Stimulated activated naive CD8-positive, alpha-beta T cell treated with anti-CD3 and anti-CD28 coated beads, Interleukin-15, amount 100 ng/mL, for 72 hours (primary cell): Measurements from ENCODE around the gene DDR1.
"Not testable (repeated sequence)": the region's sequence is repeated elsewhere in the genome, so short reads cannot be mapped to it uniquely, and the experiment has no call there.

ENCODE experiments used
- ATAC-seq: fragments of 150-1000 bp; cut with Tn5 transposase; 2 replicates; pipeline ENCODE4 v1.10.0; 2021; ENCODE audit warnings: mild to moderate bottlenecking, moderate library complexity
- DNase-seq, 2 donors: peaks; one replicate each; pipeline ENCODE4 v3.0.0; 2021 to 2022
- H3K27ac Mint-ChIP-seq, 2 donors: one replicate each; pipeline ENCODE4 v1.8.0; 2022; ENCODE audit warnings: mild to moderate bottlenecking in 2 of 2, mixed read lengths in 2 of 2, moderate library complexity in 2 of 2
- H3K27me3 Mint-ChIP-seq: one replicate; pipeline ENCODE4 v1.8.0; 2022; ENCODE audit warnings: mixed read lengths
- H3K4me1 Mint-ChIP-seq: one replicate; pipeline ENCODE4 v1.8.0; 2022; ENCODE audit warnings: mild to moderate bottlenecking, mixed read lengths
- H3K4me3 Mint-ChIP-seq, 2 donors: one replicate each; pipeline ENCODE4 v1.8.0; 2022; ENCODE audit warnings: mild to moderate bottlenecking in 2 of 2, mixed read lengths in 2 of 2, moderate library complexity in 1 of 2
- H3K9me3 Mint-ChIP-seq, 2 donors: one replicate each; pipeline ENCODE4 v1.8.0; 2022; ENCODE audit warnings: mixed read lengths in 2 of 2

DDR1 gene

DNA sequence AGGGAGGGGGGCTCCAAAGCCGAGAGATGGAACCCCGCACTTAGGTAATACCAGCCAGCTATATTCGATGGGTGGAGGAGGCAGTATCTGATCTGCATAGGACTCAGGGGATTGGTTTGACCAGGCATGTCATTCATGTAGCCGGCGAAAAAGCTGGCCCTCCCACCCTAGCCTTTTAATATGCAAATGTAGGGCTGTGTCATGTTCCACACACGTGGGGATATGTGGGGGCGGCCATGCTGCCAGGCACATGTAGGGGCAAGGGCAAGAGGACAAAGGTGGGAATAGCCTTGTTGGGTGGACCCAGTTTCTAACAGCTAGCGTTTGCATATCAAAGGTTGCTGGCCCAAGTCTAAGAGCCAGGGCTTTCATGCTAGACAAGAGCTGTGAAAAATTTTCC, 39.1 kb upstream of the DDR1 start:
- ATAC-seq: no peak
- Mint-ChIP-seq H3K27ac (no peak overlapping the region), H3K27me3 (no peaks in the 10 kb centered on the region), H3K9me3 (peaks cover 1 to 2% of the 10 kb centered on the region in 2 donors), H3K4me1 (peaks cover 36% of the 10 kb centered on the region), H3K4me3 (no peak overlapping the region)
- DNase-seq: no peak

DNA sequence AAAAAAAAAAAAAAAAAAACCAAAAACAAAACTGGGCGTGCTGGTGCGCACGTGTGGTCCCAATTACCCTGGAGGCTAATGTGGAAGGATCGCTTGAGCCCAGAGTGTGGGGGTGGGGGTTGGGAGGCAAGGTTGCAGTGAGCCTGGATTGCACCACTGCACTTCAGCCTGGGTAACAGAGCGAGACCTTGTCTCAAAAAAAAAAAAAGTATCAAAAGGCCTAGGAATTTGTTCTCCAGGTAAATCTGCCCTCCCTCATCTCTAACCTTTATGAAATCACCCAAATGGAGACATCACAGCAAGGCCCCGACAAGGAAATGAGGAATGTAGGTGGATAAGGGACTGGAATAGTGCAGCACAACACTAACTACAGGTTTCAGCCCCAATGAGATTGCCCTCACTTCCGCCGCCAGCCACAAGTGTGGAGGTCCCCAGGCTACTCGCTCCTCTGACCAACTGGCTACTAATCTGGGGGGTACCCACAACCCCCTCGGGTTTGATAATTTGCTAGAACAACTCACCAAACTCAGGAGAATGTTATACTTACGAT, 36.8 kb upstream of the DDR1 start:
- DNase-seq: no peak
- peaks cover 29% of the 10 kb centered on the region for H3K4me1 Mint-ChIP-seq
- no peak for ATAC-seq
- H3K27me3 Mint-ChIP-seq: no peaks in the 10 kb centered on the region
- H3K4me3 Mint-ChIP-seq: no peak overlapping the region
- H3K27ac Mint-ChIP-seq: no peak overlapping the region
- H3K9me3 Mint-ChIP-seq: peaks cover 11 to 26% of the 10 kb centered on the region in 2 donors

DNA sequence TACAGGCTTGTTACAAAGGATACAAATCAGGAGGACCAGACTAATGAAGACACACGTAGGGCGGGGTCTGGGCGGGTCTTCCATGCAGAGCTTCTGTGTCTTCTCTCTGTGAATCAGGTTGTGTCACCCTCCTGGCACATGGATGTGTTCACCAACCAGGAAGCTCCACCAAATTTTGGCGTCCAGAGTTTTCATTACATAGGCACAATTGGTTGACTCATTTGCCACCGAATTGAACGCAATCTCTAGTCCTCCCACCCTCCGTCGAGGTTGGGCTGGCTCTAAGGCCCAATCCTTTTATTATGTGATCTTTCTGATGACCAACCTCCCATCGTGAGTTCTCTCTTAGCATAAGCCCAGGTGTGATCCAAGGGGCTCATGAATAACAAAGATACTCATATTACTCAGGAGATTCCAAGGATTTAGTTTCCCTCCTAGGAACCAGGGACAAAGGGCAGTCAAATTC, 36.3 kb upstream of the DDR1 start:
- Mint-ChIP-seq H3K9me3 (peaks cover 11 to 31% of the 10 kb centered on the region in 2 donors), H3K4me3 (no peak overlapping the region), H3K27ac (no peak overlapping the region), H3K27me3 (no peaks in the 10 kb centered on the region), H3K4me1 (peaks cover 25% of the 10 kb centered on the region)
- DNase-seq (no peak), ATAC-seq (no peak)

DNA sequence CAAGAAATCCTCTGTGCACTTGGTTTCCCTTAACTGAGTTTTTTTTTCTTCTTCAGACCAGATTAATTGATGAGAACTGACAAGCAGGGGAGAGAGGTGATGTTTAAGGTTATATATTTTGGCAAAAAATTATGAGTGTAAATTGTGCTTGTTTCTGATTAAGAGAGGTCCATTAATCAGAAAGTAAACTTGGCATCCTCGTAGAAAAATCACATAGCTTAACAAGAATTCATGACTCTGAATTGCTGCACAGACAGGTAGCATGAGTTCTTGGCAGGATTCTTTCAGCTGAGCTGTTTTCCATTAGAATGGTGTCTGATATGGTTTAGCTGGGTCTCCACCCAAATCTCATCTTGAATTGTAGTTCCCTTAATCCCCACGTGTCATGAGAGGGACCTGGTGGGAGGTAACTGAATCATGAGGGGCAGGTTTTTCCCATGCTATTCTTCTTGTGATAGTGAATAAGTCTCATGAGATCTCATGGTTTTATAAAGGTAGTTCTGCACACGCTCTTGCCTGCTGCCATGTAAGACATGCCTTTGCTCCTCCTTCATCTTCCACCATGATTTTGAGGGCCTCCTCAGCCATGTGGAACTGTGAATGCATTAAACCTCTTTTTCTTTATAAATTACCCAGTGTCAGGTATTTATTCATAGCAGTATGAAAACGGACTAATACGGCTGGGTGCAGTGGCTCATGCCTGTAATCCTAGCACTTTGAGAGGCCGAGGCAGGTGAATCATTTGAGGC, 34.2 kb upstream of the DDR1 start:
- peaks cover 6% of the 10 kb centered on the region for H3K4me1 Mint-ChIP-seq
- ATAC-seq: no peak
- no peak overlapping the region for H3K27ac Mint-ChIP-seq
- H3K9me3 Mint-ChIP-seq: peaks cover 11 to 31% of the 10 kb centered on the region in 2 donors
- no peaks in the 10 kb centered on the region for H3K27me3 Mint-ChIP-seq
- DNase-seq: no peak
- H3K4me3 Mint-ChIP-seq: no peak overlapping the region

DNA sequence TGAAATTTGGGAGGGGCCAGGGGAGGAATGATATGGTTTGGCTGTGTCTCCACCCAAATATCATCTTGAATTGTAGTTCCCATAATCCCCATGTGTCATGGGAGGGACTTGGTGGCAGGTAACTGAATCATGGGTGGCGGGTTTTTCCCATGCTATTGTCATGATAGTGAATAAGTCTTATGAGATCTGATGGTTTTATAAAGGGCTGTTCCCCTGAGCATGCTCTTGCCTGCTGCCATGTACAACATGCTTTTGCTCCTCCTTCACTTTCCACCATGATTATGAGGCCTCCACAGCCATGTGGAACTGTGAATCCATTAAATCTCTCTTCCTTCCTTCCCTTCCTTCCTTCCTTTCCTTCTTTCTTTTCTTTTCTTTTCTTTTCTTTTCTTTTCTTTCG, 31.9 kb upstream of the DDR1 start:
- not testable (repeated sequence) for H3K4me1 Mint-ChIP-seq, ATAC-seq, DNase-seq, H3K4me3 Mint-ChIP-seq, H3K27me3 Mint-ChIP-seq, H3K27ac Mint-ChIP-seq
- H3K9me3 Mint-ChIP-seq: peaks cover 11 to 31% of the 10 kb centered on the region in 2 donors

DNA sequence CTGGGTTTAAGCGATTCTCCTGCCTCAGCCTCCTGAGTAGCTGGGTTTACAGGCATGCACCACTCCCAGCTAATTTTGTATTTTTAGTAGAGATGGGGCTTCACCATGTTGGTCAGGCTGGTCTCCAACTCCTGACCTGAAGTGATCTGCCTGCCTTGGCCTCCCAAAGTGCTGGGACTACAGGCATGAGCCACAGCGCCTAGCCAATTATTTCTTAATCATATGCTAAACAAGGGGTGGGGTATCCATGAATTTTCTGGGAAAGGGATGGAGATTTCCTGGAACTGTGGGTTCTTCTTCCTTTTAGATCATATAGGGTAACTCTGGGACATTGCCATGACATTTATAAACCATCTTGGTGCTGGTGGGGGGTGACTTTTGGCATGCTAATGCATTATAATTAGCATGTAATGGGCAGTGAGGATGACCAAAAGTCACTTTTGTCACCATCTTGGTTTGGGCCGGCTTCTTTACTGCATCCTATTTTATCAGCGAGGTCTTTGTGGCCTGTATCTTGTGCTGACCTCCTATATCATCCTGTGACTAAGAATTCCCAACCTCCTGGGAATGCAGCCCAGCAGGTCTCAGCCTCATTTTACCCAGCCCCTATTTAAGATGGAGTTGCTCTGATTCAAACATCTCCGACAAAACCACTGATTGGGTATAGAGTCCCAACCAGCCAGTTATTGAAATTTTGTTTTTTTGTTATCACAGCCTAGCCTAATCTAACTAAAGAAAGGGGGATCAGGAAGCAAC, 29.9 kb upstream of the DDR1 start:
- peaks cover 6% of the 10 kb centered on the region for H3K4me1 Mint-ChIP-seq
- no peaks in the 10 kb centered on the region for H3K27me3 Mint-ChIP-seq
- no peak overlapping the region for H3K27ac Mint-ChIP-seq
- DNase-seq (no peak), ATAC-seq (no peak)
- no peak overlapping the region for H3K4me3 Mint-ChIP-seq
- peaks cover 19 to 43% of the 10 kb centered on the region in 2 donors for H3K9me3 Mint-ChIP-seq

DNA sequence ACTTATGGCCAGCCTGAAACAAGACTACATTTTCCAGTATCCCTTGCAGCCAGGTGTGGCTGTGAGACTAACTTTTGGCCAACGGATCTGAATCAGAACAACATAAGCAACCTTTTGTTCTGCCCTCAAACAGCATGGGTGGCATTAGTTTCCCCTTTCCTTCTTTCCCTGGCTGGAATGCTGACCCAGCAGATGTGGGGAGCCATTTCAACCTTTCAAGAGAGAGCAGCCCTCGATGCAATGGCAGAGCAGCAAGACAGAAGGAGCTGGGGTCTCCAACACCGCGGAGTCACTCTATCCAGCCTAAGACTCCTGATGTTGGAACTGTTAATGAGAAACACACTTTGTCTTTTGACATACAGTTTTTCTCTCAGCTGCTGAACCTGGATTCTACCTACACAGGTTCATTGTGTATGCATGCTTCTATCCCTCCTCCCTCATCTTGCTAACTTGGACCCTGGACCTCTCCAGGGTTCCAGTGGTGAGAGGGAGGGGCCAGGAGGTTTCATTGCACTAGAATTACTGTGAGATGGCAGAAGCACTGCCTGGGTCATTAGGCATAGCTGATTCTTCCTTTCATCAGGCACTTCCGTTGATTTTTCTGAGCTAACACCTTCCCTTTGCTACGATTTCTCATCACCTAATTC, 28.8 kb upstream of the DDR1 start:
- ATAC-seq (no peak), DNase-seq (no peak)
- Mint-ChIP-seq H3K9me3 (peaks cover 15 to 48% of the 10 kb centered on the region in 2 donors), H3K27me3 (no peaks in the 10 kb centered on the region), H3K27ac (no peak overlapping the region), H3K4me3 (no peak overlapping the region), H3K4me1 (peaks cover 6% of the 10 kb centered on the region)

DNA sequence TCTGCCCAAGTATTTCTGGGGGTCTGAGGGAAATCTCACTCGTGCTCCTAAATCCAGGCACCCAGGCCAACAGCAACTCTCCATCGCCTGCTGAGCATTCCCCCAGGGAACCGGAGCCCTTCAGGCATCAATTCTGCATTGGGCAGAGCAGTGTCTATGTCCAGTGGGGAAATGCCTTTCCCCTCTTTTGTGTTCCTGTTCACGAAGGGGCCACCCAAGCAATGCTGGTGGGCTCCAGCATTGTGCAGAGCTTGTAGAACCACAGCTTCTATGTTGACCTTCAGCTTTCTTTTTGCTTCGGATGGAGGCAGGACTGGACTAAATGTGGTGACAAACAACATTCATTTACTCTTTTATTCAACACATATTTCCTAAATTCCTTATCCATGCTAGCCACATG, 27.2 kb upstream of the DDR1 start:
- Mint-ChIP-seq H3K9me3 (peaks cover 14 to 48% of the 10 kb centered on the region in 2 donors), H3K4me3 (no peak overlapping the region), H3K27me3 (no peaks in the 10 kb centered on the region), H3K4me1 (peaks cover 22% of the 10 kb centered on the region), H3K27ac (no peak overlapping the region)
- ATAC-seq: no peak
- no peak for DNase-seq

DNA sequence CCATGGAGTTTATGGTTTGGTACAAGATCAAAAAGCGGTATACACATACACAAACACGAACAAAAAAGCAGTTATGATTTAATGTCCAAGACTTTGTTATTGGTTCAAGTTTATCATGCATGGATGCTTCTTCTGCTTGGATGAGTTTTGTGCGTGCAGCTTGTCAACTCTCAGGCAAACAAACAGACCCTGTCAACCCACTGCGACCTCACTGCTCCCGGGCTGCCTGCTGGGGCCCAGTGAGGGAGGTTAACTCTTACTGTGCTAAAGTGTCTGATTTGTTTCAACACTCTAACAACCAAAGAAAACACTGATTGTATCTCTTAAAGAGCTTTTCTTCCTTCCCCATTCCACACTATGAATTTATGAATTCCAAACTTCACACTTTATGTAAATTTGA, 26.8 kb upstream of the DDR1 start:
- Mint-ChIP-seq H3K27ac (no peak overlapping the region), H3K4me1 (peaks cover 23% of the 10 kb centered on the region), H3K9me3 (peaks cover 14 to 48% of the 10 kb centered on the region in 2 donors), H3K27me3 (no peaks in the 10 kb centered on the region), H3K4me3 (no peak overlapping the region)
- ATAC-seq: no peak
- no peak for DNase-seq

DNA sequence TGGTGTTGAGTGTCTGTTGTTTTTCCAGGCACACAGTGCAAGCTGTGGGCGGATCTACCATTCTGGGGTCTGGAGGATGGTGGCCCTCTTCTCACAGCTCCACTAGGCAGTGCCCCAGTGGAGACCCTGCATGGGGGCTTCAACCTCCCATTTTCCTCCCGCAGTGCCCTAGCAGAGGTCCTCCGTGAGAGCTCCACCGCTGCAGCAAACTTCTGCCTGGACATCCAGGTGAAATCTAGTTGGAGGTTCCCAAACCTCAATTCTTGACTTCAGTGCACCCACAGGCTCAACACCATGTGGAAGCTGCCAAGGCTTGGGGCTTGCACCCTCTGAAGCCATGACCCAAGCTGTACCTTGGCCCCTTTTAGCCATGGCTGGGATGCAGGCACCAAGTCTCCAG, 24.6 kb upstream of the DDR1 start:
- peaks cover 14 to 47% of the 10 kb centered on the region in 2 donors for H3K9me3 Mint-ChIP-seq
- not testable (repeated sequence) for ATAC-seq, H3K4me3 Mint-ChIP-seq, DNase-seq, H3K27ac Mint-ChIP-seq, H3K27me3 Mint-ChIP-seq
- H3K4me1 Mint-ChIP-seq: peaks cover 23% of the 10 kb centered on the region

DNA sequence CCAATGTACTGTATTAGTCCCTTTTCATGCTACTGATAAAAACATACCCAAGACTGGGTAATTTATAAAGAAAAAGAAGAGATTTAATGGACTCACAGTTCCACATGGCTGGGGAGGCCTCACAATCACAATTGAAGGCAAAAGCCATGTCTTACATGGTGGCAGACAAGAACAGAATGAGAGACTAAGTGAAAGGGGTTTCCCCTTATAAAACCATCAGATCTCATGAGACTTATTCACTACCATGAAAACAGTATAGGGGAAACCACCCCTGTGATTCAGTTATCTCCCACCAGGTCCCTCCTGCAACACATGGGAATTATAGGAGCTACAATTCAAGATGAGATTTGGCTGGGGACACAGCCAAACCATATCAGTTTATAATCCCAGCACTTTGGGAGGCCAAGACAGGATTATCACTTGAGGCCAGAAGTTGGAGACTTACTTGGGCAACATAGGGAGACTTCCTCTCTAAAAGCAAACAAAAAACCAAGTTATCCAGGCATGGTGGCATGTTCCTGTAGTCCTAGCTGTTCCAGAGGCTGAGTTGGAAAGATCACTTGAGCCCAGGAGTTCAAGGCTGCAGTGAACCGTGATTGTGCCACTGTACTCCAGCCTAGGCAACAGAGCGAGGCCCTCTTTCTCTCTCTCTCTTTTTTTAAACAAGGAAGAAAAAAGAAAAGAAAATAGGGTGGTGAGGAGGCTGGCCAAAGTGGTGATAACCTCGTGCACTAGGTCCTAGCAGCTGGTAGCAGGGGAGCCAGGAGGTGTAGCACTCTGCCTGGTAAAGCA, 22.9 kb upstream of the DDR1 start:
- DNase-seq: no peak
- Mint-ChIP-seq H3K4me1 (peaks cover 22% of the 10 kb centered on the region), H3K9me3 (peaks cover 14 to 47% of the 10 kb centered on the region in 2 donors), H3K27me3 (no peaks in the 10 kb centered on the region), H3K4me3 (no peak overlapping the region), H3K27ac (no peak overlapping the region)
- no peak for ATAC-seq

DNA sequence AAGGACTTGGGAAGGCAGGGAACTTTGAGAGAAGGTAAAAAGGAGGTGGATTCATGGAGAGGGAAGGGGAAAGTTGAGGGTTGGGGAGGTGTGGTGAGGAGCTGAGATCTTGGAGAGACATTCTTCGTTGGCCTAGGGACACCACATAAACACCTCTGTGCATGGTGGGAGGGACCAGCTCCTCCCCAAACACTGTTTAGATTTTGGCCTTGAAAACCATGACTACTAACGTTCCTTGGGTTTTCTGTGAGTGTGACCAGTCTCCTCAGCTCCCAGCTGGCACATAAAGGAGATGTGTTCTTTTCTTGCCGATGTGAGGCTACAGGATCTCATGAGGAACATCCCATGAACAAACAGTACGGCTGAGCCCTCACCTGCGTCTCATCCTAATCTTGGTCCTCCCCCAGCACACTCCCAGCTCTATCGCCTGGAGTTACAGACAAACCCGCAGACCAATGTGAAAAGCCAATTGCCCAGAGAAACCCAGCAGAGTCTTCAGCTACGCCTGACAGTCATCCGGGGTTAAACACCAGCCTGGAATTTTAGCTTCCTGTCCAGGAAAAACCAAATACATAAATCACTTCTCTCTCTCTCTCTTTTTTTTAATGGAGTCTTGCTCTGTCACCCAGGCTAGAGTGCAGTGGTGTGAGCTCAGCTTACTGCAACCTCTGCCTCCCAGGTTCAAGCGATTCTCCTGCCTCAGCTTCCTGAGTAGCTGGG, 22.0 kb upstream of the DDR1 start:
- Mint-ChIP-seq H3K4me1 (peaks cover 17% of the 10 kb centered on the region), H3K9me3 (peaks cover 14 to 47% of the 10 kb centered on the region in 2 donors), H3K27ac (no peak overlapping the region), H3K4me3 (no peak overlapping the region), H3K27me3 (no peaks in the 10 kb centered on the region)
- no peak for ATAC-seq
- DNase-seq: no peak

DNA sequence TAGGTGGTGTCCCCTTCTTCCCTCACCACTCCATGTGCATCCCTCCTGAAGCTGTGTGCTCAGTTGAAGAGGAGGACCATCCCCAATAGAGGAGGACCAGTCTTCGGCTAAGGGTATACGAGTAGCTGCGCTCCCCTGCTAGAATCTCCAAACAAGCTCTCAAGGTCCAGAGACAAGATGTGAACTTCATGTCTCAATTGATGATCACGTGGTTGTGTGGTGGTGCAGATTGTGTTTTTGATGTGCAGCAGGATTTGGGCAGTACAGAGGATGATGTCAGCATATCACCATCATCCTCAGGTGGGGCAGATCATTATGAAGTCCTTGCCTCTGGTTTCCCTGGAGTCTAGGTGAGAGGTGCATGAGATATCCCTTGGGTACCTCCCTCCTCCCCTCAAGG, 20.0 kb upstream of the DDR1 start:
- ATAC-seq (no peak), DNase-seq (no peak)
- Mint-ChIP-seq H3K4me1 (peaks cover 17% of the 10 kb centered on the region), H3K9me3 (peaks cover 7 to 45% of the 10 kb centered on the region in 2 donors), H3K27ac (no peak overlapping the region), H3K27me3 (no peaks in the 10 kb centered on the region), H3K4me3 (no peak overlapping the region)

DNA sequence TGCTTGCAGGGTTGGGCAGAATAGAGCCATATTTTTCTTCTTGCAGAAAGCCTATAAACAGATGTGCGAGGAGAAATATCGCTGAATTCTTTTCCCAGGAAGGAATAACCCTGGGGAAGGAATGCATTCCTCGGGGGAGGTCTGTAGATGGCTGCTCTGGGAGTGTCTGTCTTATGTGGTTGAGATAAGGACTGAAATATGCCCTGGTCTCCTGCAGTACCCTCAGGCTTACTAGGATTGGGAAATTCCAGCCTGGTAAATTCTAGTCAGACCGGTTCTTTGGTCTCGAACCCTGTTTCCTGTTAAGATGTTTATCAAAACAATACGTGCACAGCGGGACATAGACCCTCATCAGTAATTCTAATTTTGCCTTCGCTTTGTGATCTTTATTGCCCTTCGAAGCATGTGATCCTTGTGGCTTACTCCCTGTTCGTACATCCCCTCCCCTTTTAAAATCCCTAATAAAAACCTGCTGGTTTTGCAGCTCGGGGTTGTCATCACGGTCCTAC, 15.0 kb upstream of the DDR1 start:
- not testable (repeated sequence) for ATAC-seq, H3K27ac Mint-ChIP-seq, H3K4me3 Mint-ChIP-seq, DNase-seq, H3K27me3 Mint-ChIP-seq
- H3K9me3 Mint-ChIP-seq: peaks cover 25 to 46% of the 10 kb centered on the region in 2 donors
- peaks cover 20% of the 10 kb centered on the region for H3K4me1 Mint-ChIP-seq
